ENCODE results near the gene CCND2.

DNA sequence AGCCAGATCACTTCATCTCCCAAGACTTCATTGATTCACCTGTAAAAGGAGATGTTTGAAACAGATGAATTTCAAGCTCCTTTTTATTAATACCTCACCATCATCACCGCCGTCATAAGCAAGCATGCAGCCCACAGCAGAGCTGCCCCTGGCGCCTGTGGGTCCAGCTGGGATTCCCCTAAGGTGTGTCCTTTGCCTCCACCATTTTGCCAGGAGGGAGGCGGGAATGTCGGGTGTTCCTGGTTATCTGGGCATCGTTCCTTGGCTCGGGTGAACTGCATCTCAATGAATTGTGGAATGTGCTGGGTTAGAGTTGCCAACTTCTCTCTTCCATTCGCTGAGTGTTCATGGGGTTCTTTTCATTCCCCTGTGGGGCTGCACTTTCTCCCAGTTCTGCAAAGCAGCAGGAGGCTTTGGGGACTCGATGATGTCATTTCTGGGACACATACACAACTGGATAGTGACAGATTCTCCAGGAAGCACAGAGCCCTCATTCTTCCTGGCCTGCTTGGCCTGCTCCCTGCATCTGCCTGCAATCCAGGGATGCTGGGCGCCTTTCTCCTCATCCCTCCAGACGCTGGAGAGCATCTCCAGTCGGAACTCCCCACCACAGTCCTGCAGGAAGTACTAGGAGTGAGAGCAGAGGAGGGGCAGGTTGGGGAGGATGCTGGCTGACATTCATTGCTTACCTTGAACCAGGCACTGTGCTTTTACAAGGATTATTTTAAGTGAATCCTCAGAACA, 10.1 kb downstream of the CCND2 start:
- TF ChIP-seq, protein P1, sequence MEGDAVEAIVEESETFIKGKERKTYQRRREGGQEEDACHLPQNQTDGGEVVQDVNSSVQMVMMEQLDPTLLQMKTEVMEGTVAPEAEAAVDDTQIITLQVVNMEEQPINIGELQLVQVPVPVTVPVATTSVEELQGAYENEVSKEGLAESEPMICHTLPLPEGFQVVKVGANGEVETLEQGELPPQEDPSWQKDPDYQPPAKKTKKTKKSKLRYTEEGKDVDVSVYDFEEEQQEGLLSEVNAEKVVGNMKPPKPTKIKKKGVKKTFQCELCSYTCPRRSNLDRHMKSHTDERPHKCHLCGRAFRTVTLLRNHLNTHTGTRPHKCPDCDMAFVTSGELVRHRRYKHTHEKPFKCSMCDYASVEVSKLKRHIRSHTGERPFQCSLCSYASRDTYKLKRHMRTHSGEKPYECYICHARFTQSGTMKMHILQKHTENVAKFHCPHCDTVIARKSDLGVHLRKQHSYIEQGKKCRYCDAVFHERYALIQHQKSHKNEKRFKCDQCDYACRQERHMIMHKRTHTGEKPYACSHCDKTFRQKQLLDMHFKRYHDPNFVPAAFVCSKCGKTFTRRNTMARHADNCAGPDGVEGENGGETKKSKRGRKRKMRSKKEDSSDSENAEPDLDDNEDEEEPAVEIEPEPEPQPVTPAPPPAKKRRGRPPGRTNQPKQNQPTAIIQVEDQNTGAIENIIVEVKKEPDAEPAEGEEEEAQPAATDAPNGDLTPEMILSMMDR (conservative IDR thresholded peaks at IDR 0.05; ENCODE audit: low read depth, low read length), result no peak
- TF ChIP-seq, protein P2, sequence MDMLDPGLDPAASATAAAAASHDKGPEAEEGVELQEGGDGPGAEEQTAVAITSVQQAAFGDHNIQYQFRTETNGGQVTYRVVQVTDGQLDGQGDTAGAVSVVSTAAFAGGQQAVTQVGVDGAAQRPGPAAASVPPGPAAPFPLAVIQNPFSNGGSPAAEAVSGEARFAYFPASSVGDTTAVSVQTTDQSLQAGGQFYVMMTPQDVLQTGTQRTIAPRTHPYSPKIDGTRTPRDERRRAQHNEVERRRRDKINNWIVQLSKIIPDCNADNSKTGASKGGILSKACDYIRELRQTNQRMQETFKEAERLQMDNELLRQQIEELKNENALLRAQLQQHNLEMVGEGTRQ (IDR thresholded peaks at IDR 0.05; ENCODE audit: low read depth, low read length), result no peak
- TF ChIP-seq POLR2A (IDR thresholded peaks at IDR 0.05; ENCODE audit: low read depth, low read length) (no peak), MAZ (IDR thresholded peaks at IDR 0.05; ENCODE audit: borderline replicate concordance, low read depth, low read length) (no peak)

Data from IMR-90 (cell line).